Adrenal gland (tissue), 12 donors: Measurements from ENCODE around the gene CNOT6. TPM values are rescaled to one million over a fixed set of nuclear protein-coding genes. Genes with fewer than 3 reads are reported as not detected.
"Not testable (repeated sequence)": the region's sequence is repeated elsewhere in the genome, so short reads cannot be mapped to it uniquely, and the experiment has no call there.

ENCODE experiments used
- DNase-seq, 7 donors: peaks; one replicate each; pipeline ENCODE4 v3.0.0-alpha.2; 2019 to 2020
- H3K27ac ChIP-seq, 5 donors: fragments of 200-600 bp; sonication (generic) in 4 of 5; 1 replicate in 3 of 5; 2 replicates in 2 of 5; pipeline versions ENCODE4 v1.5.1 to v1.8.0; 2016 to 2020; ENCODE audit warnings: mild to moderate bottlenecking in 1 of 5
- H3K27me3 ChIP-seq: fragments of 200-600 bp; 2 replicates; pipeline ENCODE4 v1.8.0; 2021
- H3K36me3 ChIP-seq, 2 donors: fragments of 200-600 bp; replicated peaks in 1 of 2; 1 replicate in 1 of 2; 2 replicates in 1 of 2; pipeline versions ENCODE4 v1.5.1 to v1.8.0; 2018 to 2022
- H3K4me1 ChIP-seq, 2 donors: fragments of 200-600 bp; replicated peaks in 1 of 2; 1 replicate in 1 of 2; 2 replicates in 1 of 2; pipeline versions ENCODE4 v1.5.1 to v1.8.0; 2018 to 2021
- H3K4me3 ChIP-seq, 4 donors: fragments of 200-600 bp; sonication (generic) in 3 of 4; one replicate each; pipeline ENCODE4 v1.5.1; 2016 to 2018
- H3K9me3 ChIP-seq, 3 donors: fragments of 200-600 bp; sonication (generic) in 1 of 3; replicated peaks in 1 of 3; 1 replicate in 2 of 3; 2 replicates in 1 of 3; pipeline versions ENCODE4 v1.5.1 to v1.8.0; 2016 to 2021
- CTCF ChIP-seq, 6 experiments: fragments of 450-650 bp in 4 of 6; fragments of 200-600 bp in 2 of 6; sonication (generic) in 1 of 6; IDR thresholded peaks; 1 replicate in 5 of 6; 2 replicates in 1 of 6; pipeline versions ENCODE4 v1.5.1 to v1.8.0; 2016 to 2021; ENCODE audit warnings: antibody characterized with exemption in 6 of 6, mild to moderate bottlenecking in 2 of 6, moderate library complexity in 1 of 6
- POLR2A ChIP-seq, 2 donors: fragments of 450-650 bp; IDR thresholded peaks; one replicate each; pipeline ENCODE4 v1.6.1; 2017; ENCODE audit warnings: antibody characterized with exemption in 2 of 2, mild to moderate bottlenecking in 2 of 2, moderate library complexity in 1 of 2
- WGBS, 4 donors: extraction: QIAGEN DNeasy Blood & Tissue Kit in 2 of 4; methylation state at CpG; one replicate each; pipeline versions ENCODE4 v1.1.5 to v1.1.7; 2013 to 2017; 5-methylcytosine and 5-hydroxymethylcytosine counted together
- intact Hi-C, 2 donors: fragments of 100-400 bp; cut with DNase I; formaldehyde crosslinking; loops; one replicate each; pipeline versions ENCODE4 v1.14.1 to v1.15.0; 2022 to 2023
- polyA plus RNA-seq, 3 donors: library from polyadenylated mRNA; stranded (reverse); fragments of 200-250 nt in 2 of 3; fragments of 350-450 nt in 1 of 3; fragmentation: Illumina TruSeq in 1 of 3; extraction: RNeasy Lipid Tissue Mini Kit (QIAGEN cat#74804) in 1 of 3; gene quantifications; one replicate each; pipeline ENCODE4 v1.2.3, GENCODE V29; 2013 to 2014
- total RNA-seq, 9 donors: library from RNA; depleted of rRNA in 4 of 9; stranded (reverse); fragments of >200 nt in 4 of 9; fragments of 120-200 nt in 1 of 9; fragmentation: NEBNext Ultra II Directional in 1 of 9; extraction: Animal tissue kit (Norgen Biotek cat#: 25700) in 1 of 9; gene quantifications; one replicate each; pipeline versions ENCODE4 v1.1.0 to v1.2.4, GENCODE V29; 2013 to 2023
- donor health status: healthy with polysubstance abuse.
- donor health status: Bipolar disorder and iron deficiency.
- donor health status: DM: yes; HTN: yes; CAD: no.
- donor health status: DM: no; HTN: no; CAD: no.
- donor health status: DM: no; HTN: no; CAD: no.
- donor health status: DM: yes; HTN: yes; CAD: no.

The CNOT6 gene
- total and polyA plus RNA-seq, 12 donors: 4.4 to 19.9 (median 11.5) TPM

GRCh38 chr5:180459674-180460142, 34.5 kb upstream of the CNOT6 start:
- H3K4me3 ChIP-seq, H3K4me1 ChIP-seq, H3K27ac ChIP-seq, H3K36me3 ChIP-seq, DNase-seq, H3K9me3 ChIP-seq, H3K27me3 ChIP-seq: not testable (repeated sequence)
- intact Hi-C loops: loop anchor here in 1 of 2 donors (10.0 kb wide), 1 partner anchor 165 kb away; the partner anchor contains the start of gene MAPK9
- 92 to 95% (median 94%) methylated on average over 13 to 14 of the region's 14 CpGs for WGBS, 4 donors

- intact Hi-C loops: loop anchor here in 1 of 2 donors (10.0 kb wide), 1 partner anchor 166 kb away; the partner anchor contains the start of gene MAPK9
Measured at GRCh38 chr5:180460834-180461233, 33.3 kb upstream of the CNOT6 start.

GRCh38 chr5:180461303-180461702, 32.9 kb upstream of the CNOT6 start:
- Histone ChIP-seq H3K27ac (no peak overlapping the region), H3K9me3 (no peaks in the 10 kb centered on the region), H3K36me3 (no peaks in the 10 kb centered on the region), H3K4me1 (no peaks in the 10 kb centered on the region), H3K27me3 (peaks cover 8% of the 10 kb centered on the region), H3K4me3 (no peak overlapping the region)
- WGBS, 4 donors: 40 to 84% (median 72%) methylated on average over 2 to 9 of the region's 9 CpGs
- DNase-seq: no peak
- intact Hi-C loops: loop anchor here in 1 of 2 donors (10.0 kb wide), 1 partner anchor 167 kb away; the partner anchor contains the start of gene MAPK9
- TF ChIP-seq CTCF (IDR thresholded peaks at IDR 0.05) (no peak), POLR2A (IDR thresholded peaks at IDR 0.05) (no peak)

More at GRCh38 chr5:180460834-180461233, 33.3 kb upstream of the CNOT6 start:
- Histone ChIP-seq H3K36me3 (no peaks in the 10 kb centered on the region), H3K27me3 (peaks cover 8% of the 10 kb centered on the region), H3K9me3 (no peaks in the 10 kb centered on the region), H3K4me1 (no peaks in the 10 kb centered on the region), H3K4me3 (no peak overlapping the region), H3K27ac (no peak overlapping the region)
- DNase-seq: no peak
- WGBS, 4 donors: 86 to 94% (median 92%) methylated on average over 10 of the region's 10 CpGs
- TF ChIP-seq CTCF (IDR thresholded peaks at IDR 0.05) (no peak), POLR2A (IDR thresholded peaks at IDR 0.05) (no peak)

- Histone ChIP-seq H3K9me3 (no peaks in the 10 kb centered on the region), H3K4me3 (no peak overlapping the region), H3K27me3 (peaks cover 8% of the 10 kb centered on the region), H3K4me1 (no peaks in the 10 kb centered on the region), H3K27ac (no peak overlapping the region), H3K36me3 (no peaks in the 10 kb centered on the region)
- TF ChIP-seq POLR2A (IDR thresholded peaks at IDR 0.05): no peak
- no peak for TF ChIP-seq CTCF (IDR thresholded peaks at IDR 0.05)
- intact Hi-C loops: loop anchor here in 1 of 2 donors (10.0 kb wide), 1 partner anchor 169 kb away; the partner anchor contains the start of gene MAPK9
- DNase-seq: no peak
- 59 to 72% (median 67%) methylated on average over 5 to 8 of the region's 8 CpGs for WGBS, 4 donors
Measured at GRCh38 chr5:180463216-180463900, 30.8 kb upstream of the CNOT6 start.
